ENCODE data around the gene ATAD3A. TPM values are rescaled to one million over a fixed set of nuclear protein-coding genes. Genes with fewer than 3 reads are reported as not detected.
"Not testable (repeated sequence)": the region's sequence is repeated elsewhere in the genome, so short reads cannot be mapped to it uniquely, and the experiment has no call there.

ATAD3A gene
- total RNA-seq, 4 donors from 2014 or later, result 18.3 to 29.3 (median 25.2) TPM

DNA sequence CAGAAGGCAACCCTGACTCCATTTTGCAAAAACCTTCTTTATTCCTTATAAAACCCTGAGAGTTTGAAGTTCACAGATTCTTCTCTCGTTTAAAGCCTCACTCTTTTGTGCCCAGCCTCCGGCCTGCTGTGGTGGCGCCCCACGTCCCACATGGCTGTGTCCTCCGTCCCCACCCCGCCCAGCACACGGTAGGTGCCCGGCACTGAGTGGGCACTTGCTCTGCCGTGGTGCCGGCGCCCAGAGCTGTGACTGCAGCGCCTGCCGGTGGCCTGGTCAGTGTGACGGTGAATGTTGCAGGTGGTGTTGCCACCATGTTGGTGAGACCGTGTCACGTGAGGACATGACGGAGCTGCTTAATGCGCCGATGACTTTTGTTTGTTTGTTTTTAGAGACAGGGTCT lies 9.4 kb downstream of the ATAD3A start:
- no peak overlapping the region for H3K27ac ChIP-seq (replicated peaks in 1 of 4)
- no peaks in the 10 kb centered on the region for H3K27me3 ChIP-seq
- intact Hi-C loops (cut with DNase I), result no loop called here
- H3K4me3 ChIP-seq, result no peak overlapping the region
- peaks cover 8 to 80% (median 70%) of the 10 kb centered on the region in 4 donors for H3K36me3 ChIP-seq
- no peak for DNase-seq (ENCODE audit: extremely low spot score)
- WGBS, result 94% methylated on average over 17 of the region's 19 CpGs
- H3K9me3 ChIP-seq, result no peaks in the 10 kb centered on the region
- TF ChIP-seq EP300 (IDR thresholded peaks at IDR 0.05), result no peak
- H3K4me1 ChIP-seq, result no peaks in the 10 kb centered on the region

DNA sequence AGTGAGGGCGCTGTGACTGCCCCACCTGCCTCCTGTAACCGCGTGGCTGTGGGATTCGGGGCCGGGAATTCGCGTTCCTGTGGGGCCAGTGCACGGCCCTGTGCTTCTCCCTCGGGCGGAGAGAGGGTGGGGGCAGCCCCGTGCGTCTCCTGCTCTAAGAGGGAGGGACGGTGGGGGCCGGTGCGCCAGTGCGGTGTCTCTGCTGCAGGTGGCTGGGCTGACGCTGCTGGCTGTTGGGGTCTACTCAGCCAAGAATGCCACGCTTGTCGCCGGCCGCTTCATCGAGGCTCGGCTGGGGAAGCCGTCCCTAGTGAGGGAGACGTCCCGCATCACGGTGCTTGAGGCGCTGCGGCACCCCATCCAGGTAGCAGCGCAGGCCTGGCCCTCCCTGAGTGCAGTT lies 10.6 kb downstream of the ATAD3A start:
- H3K4me3 ChIP-seq; H3K27me3 ChIP-seq; H3K27ac ChIP-seq (replicated peaks in 1 of 4); DNase-seq (ENCODE audit: extremely low spot score); H3K9me3 ChIP-seq; H3K4me1 ChIP-seq; intact Hi-C loops (cut with DNase I): not testable (repeated sequence)
- WGBS, result 92% methylated on average over 10 of the region's 30 CpGs
- peaks cover 8 to 82% (median 72%) of the 10 kb centered on the region in 4 donors for H3K36me3 ChIP-seq

GRCh38 chr1:1523226-1523625 lies 11.3 kb downstream of the ATAD3A start:
- intact Hi-C loops (cut with DNase I); H3K4me3 ChIP-seq; H3K27ac ChIP-seq (replicated peaks in 1 of 4); H3K27me3 ChIP-seq; DNase-seq (ENCODE audit: extremely low spot score); H3K4me1 ChIP-seq; H3K9me3 ChIP-seq: not testable (repeated sequence)
- 93% methylated on average over 10 of the region's 31 CpGs for WGBS
- peaks cover 8 to 82% (median 71%) of the 10 kb centered on the region in 4 donors for H3K36me3 ChIP-seq

- H3K4me1 ChIP-seq; intact Hi-C loops (cut with DNase I); H3K4me3 ChIP-seq; H3K27ac ChIP-seq (replicated peaks in 1 of 4); DNase-seq (ENCODE audit: extremely low spot score); H3K9me3 ChIP-seq; H3K27me3 ChIP-seq: not testable (repeated sequence)
- H3K36me3 ChIP-seq, result peaks cover 9 to 82% (median 71%) of the 10 kb centered on the region in 4 donors
- 97% methylated on average over 5 of the region's 17 CpGs for WGBS
Measured at GRCh38 chr1:1523651-1524050, 11.7 kb downstream of the ATAD3A start.

GRCh38 chr1:1524750-1525383 lies 12.9 kb downstream of the ATAD3A start:
- H3K36me3 ChIP-seq, result peaks cover 18 to 88% (median 77%) of the 10 kb centered on the region in 4 donors
- WGBS, result 93% methylated on average over 19 of the region's 30 CpGs
- H3K27me3 ChIP-seq, result not testable (repeated sequence)

GRCh38 chr1:1526476-1526875 lies 14.5 kb downstream of the ATAD3A start:
- H3K4me1 ChIP-seq; H3K4me3 ChIP-seq; H3K9me3 ChIP-seq; DNase-seq (ENCODE audit: extremely low spot score); H3K27me3 ChIP-seq; H3K27ac ChIP-seq (replicated peaks in 1 of 4); intact Hi-C loops (cut with DNase I): not testable (repeated sequence)
- H3K36me3 ChIP-seq, result peaks cover 11 to 77% (median 64%) of the 10 kb centered on the region in 4 donors
- WGBS, result no CpG with 5 or more reads among the region's 21 CpGs

More at GRCh38 chr1:1524750-1525383, 12.9 kb downstream of the ATAD3A start:
- DNase-seq (ENCODE audit: extremely low spot score); H3K4me1 ChIP-seq; H3K9me3 ChIP-seq; H3K4me3 ChIP-seq; intact Hi-C loops (cut with DNase I); H3K27ac ChIP-seq (replicated peaks in 1 of 4): not testable (repeated sequence)

- no peaks in the 10 kb centered on the region for H3K4me1 ChIP-seq
- intact Hi-C loops (cut with DNase I), result no loop called here
- DNase-seq (ENCODE audit: extremely low spot score), result no peak
- H3K27ac ChIP-seq (replicated peaks in 1 of 4), result no peak overlapping the region
- H3K27me3 ChIP-seq, result no peaks in the 10 kb centered on the region
- H3K9me3 ChIP-seq, result peaks cover 0 to 12% (median 10%) of the 10 kb centered on the region in 4 donors
- peaks cover 11 to 69% (median 59%) of the 10 kb centered on the region in 4 donors for H3K36me3 ChIP-seq
- TF ChIP-seq, protein P1, sequence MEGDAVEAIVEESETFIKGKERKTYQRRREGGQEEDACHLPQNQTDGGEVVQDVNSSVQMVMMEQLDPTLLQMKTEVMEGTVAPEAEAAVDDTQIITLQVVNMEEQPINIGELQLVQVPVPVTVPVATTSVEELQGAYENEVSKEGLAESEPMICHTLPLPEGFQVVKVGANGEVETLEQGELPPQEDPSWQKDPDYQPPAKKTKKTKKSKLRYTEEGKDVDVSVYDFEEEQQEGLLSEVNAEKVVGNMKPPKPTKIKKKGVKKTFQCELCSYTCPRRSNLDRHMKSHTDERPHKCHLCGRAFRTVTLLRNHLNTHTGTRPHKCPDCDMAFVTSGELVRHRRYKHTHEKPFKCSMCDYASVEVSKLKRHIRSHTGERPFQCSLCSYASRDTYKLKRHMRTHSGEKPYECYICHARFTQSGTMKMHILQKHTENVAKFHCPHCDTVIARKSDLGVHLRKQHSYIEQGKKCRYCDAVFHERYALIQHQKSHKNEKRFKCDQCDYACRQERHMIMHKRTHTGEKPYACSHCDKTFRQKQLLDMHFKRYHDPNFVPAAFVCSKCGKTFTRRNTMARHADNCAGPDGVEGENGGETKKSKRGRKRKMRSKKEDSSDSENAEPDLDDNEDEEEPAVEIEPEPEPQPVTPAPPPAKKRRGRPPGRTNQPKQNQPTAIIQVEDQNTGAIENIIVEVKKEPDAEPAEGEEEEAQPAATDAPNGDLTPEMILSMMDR (IDR thresholded peaks at IDR 0.05), result no peak
- no peak for TF ChIP-seq POLR2AphosphoS5 (IDR thresholded peaks at IDR 0.05)
- no peak for TF ChIP-seq EP300 (IDR thresholded peaks at IDR 0.05)
- TF ChIP-seq POLR2A (IDR thresholded peaks at IDR 0.05; ENCODE audit: low read depth), result no peak
- no peak overlapping the region for H3K4me3 ChIP-seq
- 91% methylated on average over 23 of the region's 31 CpGs for WGBS
Measured at GRCh38 chr1:1527092-1527816, 15.3 kb downstream of the ATAD3A start.

Measured in esophagus muscularis mucosa (tissue), 4 donors.